Measurements from ENCODE around the gene GRK2.
A peak's percentile ranks its signal among the peaks of the same experiment; 100 is the strongest.
"Not testable (repeated sequence)": the region's sequence is repeated elsewhere in the genome, so short reads cannot be mapped to it uniquely, and the experiment has no call there.

GRK2 gene
- 295 to 344 (median 327) reads per million in 4 donors for total RNA-seq

GRCh38 chr11:67266449-67267187, at the start of gene GRK2:
GRK2 (plus strand) TSS chr11:67266473; CDS start chr11:67266700, 227 bp downstream.
- peak in 3 of 5 donors; percentile 41 to 56 (median 55) for DNase-seq

- no peak for DNase-seq
Observed at GRCh38 chr11:67227726-67228125, 38.5 kb upstream of the GRK2 start.

DNA sequence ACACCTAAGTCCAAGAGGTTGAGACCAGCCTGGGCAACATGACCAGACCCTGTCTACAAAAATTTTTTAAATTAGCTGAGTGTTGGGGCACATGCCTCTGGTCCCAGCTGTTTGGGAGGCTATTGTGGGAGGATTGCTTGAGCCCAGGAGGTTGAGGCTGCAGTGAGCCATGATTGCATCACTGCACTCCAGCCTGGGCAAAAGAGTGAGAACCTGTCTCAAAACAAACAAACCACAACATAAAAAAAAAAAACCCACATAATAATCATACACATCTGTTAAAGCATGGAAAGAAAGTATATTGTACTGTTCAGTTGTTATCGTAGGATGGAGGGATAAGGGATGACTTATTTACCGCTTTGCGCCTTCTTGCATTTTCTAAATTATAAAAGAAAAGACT, 35.9 kb upstream of the GRK2 start:
- DNase-seq, result no peak

DNA sequence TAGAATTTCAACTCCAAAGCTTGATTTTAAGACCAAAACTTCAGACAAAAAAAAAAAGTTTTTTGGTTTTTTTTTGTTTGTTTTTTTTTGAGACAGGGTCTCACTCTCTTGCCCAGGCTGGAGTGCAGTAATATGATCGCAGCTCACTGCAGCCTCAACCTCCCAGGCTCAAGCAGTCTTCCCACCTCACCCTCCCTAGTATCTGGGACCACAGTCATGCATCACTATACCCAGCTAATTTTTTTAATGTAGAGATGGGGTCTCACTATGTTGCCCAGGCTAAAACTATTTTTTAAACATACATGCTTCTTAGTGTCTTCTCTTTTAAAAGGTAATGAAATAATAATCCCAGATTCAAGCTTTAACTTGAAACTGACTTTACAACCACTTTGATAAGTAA, 35.4 kb upstream of the GRK2 start:
- no peak for DNase-seq

- DNase-seq, result no peak
Observed at GRCh38 chr11:67233584-67234190, 32.6 kb upstream of the GRK2 start.

- DNase-seq, result not testable (repeated sequence)
Observed at GRCh38 chr11:67234571-67234970, 31.7 kb upstream of the GRK2 start.

DNA sequence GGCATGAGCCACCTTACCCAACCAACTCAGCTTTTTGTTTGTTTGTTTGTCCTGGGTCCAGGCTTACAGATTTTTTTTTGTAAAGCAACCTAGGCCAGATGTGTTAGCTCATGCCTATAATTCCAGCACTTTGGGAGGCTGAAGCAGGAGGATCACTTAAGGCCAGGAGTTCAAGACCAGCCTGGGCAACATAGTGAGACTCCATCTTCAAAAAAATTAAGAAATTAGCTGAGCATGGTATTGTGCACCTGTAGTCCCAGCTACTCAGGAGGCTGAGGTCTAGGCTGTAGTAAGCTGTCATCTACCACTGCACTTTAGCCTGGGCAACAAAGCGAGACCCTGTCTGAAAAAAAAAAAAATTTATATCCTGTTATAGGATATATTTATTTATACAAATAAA, 28.7 kb upstream of the GRK2 start:
- DNase-seq, result no peak

DNA sequence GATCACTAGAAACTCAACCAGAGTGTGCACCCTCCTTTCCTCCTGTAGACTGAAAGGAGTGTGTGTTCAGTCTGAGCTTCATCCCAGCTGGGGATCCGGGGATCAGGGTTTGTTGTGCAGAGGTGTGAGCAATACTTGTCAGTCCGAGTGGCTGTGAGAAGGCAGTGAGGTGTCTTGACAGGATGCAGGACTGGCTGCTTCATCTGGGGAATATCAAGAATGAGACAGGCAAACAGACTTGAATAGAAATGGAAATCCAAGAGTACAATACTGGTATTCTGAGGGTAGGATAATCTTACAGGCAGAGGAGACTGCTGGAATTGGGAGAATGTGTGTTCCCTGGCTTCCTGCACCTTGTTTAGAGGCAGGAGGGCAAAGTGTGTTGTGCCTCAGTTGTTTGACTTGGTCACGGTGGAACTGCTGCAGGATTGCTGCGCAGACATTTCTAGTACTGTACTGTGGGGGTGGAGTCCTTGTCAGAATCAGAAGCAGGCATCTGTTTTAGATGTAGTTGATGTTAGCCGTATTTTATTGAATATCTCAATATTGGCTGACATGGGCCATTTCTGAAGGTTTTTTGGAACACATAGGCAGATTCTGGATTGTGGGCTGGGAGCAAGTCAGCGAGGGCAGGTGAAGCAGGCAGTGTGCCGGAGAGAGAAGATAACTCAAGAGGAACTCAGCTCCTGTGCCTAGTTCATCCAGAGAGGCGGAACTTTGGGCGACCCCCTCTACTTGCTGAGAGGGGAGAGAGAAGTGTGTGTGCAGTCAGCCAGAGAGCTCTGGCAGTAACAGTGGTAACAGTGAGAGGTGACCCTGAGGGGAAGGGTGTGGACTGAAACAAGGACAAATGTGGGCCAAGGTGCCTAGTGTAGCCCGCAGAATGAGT, 27.1 kb upstream of the GRK2 start:
- DNase-seq, result no peak

GRCh38 chr11:67239783-67240575, 26.3 kb upstream of the GRK2 start:
- peak; percentile 93 to 99 (median 96) for DNase-seq

DNA sequence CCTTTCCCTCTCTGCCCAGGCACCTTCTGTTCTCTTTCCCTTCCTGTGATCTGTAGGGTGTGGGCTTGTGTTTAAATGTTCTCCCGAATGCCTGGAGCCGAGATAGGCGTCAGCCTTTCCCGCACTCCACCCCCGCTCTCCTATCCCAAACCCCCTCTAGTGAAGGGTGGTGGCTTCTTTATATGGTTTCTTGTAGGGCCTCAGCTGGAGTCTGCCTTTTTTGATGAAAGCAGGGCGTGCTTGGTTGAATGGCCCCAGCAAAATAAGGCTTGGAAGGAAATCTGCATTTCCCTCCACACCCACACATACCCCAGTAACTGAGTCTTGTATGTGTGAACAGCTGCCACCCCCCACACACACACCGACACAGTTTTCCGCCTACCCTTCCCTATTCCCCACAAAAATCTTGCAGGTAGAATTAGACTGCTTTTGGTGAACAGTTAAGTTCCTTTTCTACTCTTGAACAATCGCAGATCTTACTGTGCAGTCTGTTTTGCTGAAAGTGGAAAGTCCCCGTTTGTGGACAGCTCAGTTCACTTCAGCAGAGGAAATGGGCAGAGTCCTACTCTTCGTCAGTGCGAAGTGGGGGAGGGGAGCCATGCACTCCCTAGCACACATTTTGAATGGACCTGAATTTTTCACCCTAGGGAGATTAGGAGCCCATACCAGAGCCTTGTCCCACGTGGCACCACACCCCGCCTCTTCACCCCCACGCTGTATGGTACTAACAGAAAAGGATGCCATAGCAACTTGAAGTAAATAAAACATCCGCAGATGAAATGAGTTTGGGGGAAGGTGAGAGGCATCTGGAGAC, 25.5 kb upstream of the GRK2 start:
- DNase-seq, result peak; percentile 66 to 88 (median 79)

- DNase-seq, result no peak
Observed at GRCh38 chr11:67242548-67242947, 23.7 kb upstream of the GRK2 start.

- no peak for DNase-seq
Observed at GRCh38 chr11:67243051-67243450, 23.2 kb upstream of the GRK2 start.

- no peak for DNase-seq
Observed at GRCh38 chr11:67245046-67245445, 21.2 kb upstream of the GRK2 start.

- no peak for DNase-seq
Observed at GRCh38 chr11:67247946-67248550, 18.2 kb upstream of the GRK2 start.

- DNase-seq, result no peak
Observed at GRCh38 chr11:67248653-67249052, 17.6 kb upstream of the GRK2 start.

- no peak for DNase-seq
Observed at GRCh38 chr11:67250059-67251043, 15.9 kb upstream of the GRK2 start.

DNA sequence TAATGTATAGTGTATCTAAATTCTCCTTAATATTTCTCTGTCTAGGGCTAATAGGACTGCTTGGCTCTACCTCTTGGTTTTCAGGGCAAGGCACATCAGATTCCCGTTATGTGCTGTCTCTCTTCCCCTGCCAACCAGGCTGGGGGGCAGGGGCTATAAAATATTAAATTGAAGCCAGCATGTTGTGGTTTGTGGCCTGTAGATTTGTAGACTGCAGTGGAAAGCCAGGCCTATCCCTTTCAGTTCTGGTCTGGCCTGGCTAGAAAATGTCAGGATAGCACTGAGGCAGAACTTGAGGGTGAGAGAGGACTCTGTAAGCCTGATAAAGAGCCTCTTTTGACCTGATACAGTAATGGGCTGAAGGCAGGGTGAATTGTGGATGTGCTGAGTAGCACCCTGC, 14.4 kb upstream of the GRK2 start:
- no peak for DNase-seq

- DNase-seq, result peak in 2 of 5 donors; percentile 36 to 66
Observed at GRCh38 chr11:67252831-67253239, 13.4 kb upstream of the GRK2 start.

- DNase-seq, result peak in 1 of 5 donors; percentile 54
Observed at GRCh38 chr11:67253872-67254624, 12.2 kb upstream of the GRK2 start.

All from T-helper 1 cell (primary cell).